HG02763 (cell line): ENCODE results near the gene SLC17A7.

ENCODE experiments used
- ATAC-seq: cut with Tn5 transposase; IDR thresholded peaks from one replicate; pipeline ENCODE4 v1.9.1; 2021; ENCODE audit warnings: mild to moderate bottlenecking, moderate library complexity; ENCODE audit not compliant: unreplicated experiment

The SLC17A7 gene

DNA sequence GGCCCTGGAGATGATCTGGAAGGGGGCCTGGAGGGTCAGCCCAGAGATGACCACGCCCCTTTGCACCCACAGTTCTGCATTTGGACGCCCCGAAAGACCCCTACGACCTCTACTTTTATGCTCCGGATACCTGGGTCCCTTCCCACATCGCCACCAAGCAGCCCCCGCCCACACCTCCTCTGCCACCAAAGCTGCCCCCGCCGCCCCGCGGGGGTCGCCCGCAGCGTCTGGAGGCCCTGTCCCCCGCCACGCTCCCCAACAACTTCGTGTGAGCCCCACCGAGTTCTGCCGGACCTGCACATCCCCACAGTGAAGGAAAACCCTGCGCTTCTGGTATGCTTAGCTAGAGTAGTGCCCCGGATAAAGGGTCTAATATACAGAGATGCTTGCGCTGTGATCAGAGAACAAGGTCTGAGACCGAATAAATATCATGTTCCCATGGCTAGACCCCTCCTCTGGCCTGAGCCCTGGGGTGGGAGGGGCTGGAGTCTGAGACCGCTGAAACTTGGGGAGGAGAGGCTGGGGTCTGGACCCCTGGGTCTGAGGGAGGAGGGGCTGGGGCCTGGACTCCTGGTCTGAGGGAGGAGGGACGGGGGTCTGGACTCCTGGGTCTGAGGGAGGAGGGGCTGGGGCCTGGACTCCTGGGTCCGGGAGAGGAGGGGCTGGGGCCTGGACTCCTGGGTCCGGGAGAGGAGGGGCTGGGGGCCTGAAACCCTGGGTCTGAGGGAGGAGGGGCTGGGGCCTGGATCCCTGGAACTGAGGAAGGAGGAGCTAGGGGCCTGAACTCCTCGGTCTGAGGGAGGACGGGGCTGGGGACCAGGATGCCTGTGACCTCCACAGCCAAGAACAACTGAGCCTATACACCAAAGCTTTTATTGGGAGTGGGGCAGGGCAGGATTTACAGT, 12.5 kb downstream of the SLC17A7 start:
- no peak for ATAC-seq

DNA sequence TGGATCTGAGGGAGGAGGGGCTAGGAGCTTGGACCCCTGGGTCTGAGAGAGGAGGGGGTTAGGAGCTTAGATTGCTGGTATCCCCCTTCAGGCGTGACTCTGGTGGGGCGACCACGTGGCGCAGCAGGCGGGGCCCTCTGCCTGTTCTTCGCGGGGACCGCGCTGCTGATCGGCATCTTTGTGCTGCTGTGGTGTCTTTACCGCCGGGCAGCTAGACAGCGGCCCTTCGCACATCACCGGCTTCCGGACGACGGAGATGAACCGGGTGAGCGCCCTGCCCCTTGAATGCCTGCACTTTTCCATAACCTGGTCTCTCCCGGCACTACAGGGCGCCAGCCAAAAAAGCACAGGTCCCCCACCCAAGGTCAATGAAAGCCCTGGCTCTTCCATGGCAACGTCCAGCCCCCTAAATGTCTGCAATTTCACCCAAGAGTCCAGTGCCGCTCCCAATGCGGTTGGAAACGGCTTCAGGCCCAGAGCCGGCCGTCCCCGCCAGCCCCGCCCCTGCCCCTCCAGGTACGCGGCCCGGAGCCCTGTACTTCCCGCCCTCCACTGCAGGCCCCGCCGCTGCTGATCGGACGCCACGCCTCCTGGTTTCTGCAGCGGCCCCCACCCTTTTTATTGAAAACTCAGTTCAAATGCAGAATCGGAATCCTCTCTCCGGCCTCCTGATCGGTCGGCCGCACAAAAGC, 13.3 kb downstream of the SLC17A7 start:
- ATAC-seq = no peak

DNA sequence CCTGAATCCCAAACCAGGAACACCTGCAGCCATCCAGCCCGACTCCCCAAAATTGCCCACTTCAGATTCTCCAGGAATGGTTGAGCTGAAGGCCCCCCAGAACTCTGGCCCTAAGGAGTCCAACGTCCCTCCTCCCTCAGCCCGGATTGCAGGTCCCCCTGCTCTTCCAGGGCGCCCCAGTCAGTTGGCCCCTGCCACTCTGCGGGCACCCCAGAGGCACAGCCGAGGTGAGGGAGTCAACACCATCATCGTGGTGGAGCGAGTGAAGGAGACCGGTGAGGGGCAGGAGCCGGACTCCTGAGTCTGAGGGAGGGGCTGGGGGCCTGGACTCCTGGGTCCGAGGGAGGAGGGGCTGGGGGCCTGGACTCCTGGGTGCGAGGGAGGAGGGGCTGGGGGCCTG, 14.0 kb downstream of the SLC17A7 start:
- no peak for ATAC-seq

DNA sequence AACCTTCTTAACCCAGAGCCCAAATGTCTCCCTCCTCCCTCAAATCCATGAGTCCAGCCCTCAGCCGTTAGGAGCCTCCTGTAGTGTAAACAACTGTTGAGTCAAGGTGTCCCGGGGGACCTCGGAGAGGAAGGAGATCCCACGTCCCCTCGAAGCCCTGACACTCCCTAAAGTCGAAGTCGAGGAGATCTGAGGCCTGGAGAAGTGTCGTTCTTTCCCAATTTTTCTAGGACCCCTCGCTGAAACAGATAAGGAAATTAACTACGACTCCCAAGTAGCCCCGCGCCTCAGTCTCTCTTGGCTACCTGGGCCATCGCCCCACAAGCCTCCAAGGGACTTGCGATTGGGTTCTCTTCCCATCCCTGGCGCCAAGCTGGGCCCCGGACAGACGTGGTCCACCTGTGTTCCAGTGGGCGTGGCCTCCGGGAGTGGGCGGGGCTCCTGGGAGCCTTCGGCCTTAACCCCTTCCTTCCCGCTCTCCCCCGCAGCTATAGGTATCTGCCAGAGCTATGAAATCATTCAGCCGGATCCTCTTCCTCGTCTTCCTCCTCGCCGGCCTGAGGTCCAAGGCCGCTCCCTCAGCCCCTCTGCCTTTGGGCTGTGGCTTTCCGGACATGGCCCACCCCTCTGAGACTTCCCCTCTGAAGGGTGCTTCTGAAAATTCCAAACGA, 15.3 kb downstream of the SLC17A7 start:
- no peak for ATAC-seq

DNA sequence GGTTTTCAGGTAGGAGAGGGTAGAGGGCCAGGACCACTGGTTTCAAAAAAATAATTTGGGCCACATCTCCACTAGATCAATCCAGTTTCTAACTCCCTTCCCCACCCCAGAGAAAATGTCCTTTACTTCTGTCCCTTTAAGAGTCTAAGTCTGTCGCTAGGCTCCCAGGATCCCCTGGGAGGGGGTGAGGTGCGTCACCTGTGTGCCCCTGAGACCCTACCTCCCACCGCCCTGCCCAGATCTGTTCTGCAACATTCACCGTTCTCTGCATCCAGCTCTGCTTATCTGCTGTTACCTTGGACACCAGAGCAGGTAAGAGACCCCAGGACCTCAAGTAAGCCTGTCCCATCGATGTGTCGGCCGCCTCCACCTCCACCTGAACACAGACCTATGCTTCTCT, 16.1 kb downstream of the SLC17A7 start, which contains the start of gene GFY:
Gene GFY (plus strand): TSS at position 211 of the 400 bp plus-strand sequence. CDS start 1,043 bp downstream, outside the sequence.
- ATAC-seq = no peak

DNA sequence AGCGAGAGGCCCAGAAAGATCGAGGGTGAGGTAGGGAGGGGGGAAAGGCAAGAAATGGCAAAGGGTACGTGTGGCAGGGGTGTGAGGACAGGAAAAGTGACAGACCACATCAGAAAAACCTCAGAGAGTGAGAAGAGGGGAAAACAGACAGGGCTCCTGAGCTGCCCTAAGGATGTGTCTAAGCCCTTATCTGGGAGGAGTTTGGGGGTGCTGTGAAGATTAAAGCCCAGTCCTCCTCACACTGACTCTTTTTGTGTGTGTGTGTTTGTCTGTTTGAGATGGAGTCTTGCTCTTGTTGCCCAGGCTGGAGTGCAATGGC, 17.4 kb downstream of the SLC17A7 start:
- ATAC-seq = no peak

DNA sequence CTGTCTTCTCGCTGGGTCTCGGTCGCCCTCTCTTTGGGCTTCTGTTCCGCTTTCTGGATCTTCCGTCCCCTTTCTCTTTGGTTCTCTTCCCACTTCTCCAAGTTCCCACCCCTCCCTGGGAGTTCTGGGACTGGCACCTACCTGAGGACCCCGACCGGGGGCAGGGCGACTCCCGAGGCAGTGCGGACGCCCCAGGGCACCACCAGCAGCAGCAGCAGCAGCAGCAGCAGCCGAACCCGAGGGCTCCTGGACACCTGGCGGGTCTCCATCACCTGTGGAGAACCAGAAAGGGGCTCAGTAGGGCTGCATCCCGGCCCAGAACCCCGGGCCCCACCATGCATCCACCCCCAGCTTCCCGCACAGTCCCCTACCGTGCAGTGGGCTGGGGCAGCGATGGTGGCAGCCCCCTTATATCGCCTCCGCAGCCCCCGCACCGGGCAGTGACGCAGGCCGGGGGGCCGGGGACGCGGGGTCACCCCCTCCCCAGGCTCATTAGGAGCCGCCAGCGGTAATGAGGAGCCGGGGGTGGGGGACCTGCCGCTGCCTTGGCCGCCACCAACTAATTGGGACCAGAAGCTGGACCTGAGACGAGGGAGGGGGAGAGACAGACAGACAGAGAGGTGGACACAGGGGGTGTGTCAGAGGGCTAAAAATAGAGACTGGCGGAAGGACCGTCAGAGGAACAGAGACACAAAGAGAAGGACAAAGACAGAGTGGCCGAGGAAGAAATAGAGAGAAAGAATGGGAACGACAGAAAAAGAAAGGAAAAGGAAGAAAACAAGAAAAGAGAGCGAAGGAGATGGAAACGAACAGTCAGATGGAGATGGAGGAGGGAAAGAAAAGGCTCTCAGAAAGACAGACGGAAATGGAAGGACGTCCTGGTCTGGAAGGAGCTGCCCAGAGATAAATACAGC, 18.0 kb downstream of the SLC17A7 start, which contains the start of gene PTH2:
Gene PTH2 (minus strand): TSS at position 371 of the 914 bp plus-strand sequence. CDS start 102 bp downstream, at position 269.
- no peak for ATAC-seq

DNA sequence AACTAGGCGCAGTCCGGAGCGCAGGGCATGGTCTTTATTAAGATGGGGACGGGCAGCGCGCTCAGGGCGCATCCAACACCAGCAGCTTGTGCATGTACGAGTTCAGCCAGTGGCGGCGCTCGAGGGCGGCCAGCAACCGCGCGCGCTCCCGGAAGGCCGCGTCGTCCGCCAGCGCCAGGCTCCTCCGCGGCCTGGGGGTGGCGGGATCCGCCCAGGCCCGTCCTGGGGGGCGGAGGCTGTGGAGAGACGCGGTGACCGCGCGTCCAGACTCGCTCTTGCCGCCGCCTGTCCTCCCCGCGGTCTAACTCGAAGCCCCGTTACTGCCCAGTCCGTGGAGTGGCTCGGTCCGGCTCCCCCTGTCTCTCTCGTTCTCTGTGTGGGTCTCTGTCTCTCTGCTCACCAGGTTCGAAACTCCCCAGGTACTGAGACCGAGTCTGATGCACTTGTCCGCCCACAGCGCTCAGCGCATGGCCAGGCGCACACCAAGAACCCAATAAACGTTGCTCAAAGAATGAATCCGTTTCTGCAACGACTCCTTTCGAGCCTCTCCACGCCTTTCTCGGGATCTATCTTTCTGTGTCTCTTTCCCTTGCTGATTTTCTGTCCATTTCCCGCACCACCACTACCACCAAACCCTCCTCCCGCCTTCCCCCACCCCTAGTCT, 18.8 kb downstream of the SLC17A7 start:
- no peak for ATAC-seq

DNA sequence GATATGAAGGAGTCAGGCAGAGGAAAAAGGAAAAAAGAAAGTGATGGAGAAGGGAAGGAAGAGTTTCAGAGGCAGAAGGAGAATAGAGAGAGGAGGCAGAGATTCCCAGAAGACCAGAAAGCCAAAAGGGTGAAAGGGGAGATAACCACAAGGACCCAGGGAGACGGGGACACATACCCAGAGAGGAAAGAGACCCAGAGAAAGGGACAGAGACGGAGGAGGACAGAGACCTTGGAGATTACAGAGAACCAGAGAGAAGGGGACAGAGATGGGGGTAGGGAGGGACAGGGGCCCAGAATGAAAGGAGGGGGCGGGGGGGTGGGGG, 19.5 kb downstream of the SLC17A7 start:
- ATAC-seq = no peak

DNA sequence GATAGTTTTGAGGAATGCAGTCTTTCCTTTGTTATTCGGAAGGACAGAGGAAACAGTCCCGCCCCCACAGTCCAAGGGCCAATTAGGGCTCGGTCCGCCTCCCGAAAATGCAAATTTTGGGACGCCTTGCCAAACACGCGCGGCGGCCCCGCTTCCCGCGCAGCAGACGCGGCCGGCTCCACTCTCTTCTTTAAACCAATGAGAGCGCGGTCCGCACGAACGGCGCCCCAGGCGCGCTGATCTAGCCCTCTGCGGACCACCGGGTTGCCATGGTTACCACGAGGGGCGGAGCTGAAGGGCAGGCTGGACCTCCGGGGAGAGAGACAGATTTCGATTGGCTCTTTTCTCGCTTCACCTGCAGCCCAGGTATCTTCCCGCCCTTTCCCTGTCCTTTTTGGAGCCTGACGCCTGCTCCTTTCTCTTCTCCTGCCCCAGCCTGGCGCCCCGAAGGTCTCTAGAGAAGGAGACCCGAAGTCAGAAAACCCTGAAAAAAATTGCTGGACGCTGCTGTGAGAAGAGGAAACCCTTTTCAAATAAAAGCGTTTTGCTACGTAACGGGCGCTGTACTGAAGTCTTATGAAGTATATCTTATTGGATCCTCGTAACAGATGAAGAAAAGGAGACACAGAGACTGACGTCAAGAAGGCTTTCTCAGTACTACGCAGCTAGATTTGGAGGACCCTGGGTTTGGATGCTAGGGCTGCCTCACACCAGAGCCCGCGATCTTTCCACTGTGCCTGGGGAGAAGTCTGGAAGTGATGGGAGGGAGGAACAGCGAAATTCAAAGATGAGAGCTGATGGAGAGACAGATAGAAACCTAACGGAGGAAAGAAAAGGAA, 20.1 kb downstream of the SLC17A7 start:
- ATAC-seq = no peak

DNA sequence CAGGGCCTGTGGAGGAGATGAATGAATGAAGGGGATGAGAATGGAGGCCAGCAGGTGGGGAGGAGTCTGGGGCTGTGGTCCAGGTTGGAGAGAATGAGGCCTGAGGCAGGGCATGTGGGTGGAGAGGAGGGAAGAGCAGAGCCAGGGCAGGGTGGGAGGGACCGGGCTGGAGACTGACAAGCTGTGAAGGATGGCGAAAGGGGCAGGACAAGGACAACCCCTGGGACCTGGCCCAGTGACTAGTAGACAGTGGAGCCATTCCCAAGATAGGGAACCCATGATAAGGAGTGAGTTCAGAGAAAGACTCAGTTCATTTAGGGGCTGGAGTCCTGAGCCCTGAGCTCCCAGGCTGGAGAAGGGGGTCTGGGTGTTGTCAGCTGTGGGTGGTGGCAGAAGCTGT, 21.1 kb downstream of the SLC17A7 start:
- no peak for ATAC-seq

DNA sequence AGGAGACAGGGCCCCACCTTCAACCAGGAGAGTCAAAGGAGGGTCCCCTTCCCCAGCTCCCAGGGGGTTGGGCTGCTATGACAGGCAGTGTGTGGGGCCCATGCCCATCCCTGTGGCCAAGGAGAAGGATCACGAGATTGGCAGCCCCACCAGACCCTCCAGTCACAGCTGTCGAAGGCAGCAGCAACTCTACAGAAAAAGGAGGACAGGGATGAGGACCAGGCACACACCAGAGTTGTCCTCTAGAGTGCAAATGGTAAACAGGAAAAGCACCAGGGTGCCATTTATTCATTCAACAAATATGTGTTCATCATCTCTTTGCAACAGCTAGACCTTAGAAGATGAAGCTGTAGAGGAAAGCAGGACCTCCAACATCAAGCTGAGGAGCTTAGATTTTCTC, 22.2 kb downstream of the SLC17A7 start:
- ATAC-seq = no peak

DNA sequence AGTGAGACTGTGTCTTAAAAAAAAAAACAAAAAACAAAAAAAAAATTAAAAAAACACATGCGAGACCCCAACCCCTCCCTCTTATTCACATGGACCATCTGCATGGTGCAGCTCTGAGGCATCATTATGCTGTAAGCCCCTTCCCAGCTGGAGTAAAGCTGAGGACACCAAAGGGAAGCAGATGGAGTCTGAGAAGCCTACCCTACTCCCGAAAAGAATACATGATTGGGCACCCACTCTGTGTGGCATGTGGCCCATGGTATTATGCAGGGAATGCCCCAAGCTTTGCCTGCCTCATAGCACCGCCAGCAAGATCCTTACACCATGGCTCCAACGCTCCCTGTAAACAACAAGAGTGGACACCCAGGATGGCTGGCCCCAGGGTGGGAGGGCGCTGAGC, 22.8 kb downstream of the SLC17A7 start:
- no peak for ATAC-seq

DNA sequence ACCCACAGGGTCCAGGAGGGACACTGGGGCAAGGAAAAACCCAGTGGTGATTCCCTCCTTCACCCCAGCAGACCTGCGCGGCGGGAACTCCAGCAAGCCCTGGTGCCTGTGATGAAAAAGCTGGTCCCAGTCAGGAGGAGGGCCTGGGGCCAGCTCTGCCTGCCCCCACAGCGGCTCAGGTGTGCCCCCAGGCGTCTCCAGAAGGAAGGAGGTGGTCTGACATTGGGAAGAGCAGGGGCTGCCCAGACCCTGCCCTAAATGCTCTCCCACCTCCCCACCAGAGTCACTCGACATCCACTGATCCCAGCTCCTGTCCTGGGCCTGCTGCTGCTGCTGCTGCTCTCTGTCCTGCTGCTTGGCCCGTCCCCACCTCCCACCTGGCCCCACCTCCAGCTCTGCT, 24.2 kb downstream of the SLC17A7 start:
- no peak for ATAC-seq

DNA sequence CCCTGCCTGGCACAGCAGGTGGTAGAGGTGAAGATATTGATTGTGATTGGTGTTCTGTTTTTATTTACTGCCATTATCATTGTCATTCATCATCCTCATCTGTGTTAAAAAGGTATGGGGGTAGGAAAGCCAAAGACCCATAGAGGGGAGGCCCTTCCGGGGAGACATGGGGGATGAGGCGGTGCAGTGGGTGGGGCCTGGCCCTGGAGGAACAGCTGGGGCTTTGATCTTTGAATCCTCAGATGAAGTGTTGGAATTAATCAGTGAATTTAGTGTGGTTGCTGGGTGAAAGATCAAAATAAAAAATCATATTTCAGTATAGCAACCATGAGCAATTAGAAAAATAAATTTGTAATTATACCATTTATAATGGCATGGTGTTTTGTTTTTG, 25.5 kb downstream of the SLC17A7 start:
- ATAC-seq = no peak

DNA sequence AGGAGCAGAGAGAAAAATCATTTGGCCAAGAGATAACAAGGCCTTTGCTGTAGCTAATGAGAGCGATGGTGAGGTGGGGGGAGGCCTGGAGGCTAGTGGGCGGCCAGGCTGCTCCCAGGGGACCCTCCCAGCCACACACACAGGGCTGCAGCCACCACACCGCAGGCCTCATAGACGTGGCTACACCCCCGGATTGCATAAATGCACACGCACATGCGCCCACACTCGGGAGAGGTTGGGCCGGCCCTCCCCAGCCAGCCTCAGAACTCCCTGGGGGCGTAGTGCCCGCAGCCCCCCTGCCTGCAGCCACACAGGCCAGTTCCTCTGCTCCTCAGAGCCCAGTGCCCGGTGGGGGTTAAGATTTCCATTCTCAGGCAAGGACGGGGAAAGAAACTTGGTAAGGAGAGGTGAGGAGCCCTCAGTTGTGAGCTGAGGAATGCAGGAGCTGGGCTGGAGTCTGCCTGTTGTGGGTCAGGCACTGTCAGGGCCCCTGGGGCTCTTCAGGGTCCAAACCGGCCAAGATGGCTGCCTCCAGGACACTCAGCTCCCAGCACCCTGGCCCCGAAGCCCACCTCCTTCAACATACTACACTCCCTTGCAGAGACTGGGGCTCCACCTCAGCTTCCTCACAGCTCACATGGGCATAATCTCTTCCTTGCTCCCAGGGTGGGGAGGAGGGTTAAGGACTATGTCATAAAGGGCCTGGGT, 26.1 kb downstream of the SLC17A7 start:
- no peak for ATAC-seq

DNA sequence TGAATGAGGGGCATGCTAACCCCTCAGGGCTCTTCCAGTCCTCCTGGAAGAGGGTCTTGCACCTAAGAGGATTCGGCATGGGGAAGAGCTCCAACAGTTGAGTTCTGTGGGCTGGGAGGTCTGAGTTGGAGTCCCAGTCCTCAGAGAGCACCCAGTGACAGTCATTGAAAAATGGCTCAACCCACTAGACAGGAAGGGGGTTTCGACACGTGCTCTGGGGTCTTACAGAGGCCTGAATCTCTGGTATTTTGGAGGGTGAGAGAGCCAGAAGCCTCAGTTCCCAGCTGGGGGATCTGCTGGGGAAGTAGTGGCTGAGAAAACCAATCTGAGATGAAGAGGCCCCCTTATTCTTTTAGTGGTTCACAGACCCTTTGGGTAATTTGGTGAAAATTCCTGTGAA, 27.1 kb downstream of the SLC17A7 start:
- no peak for ATAC-seq

DNA sequence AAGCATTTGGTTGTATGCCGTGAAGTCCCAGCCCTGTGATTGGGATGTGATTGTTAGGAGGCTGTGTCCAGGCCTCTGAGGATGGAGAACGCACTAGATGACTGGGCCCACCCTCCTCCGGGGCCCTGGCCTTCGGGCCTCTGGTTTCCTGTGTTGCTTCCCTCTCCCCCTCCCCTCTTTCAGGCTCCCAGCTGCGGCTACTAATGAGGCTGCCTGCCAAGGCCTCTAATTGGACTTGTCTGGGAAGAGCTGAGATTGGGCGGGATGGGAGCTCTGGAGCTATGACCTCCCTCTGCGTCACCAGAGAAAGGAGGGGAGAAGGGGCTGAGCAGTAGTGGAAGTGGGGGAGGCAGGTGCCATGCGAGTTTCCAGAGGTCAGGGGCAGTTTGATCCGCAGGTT, 28.0 kb downstream of the SLC17A7 start:
- no peak for ATAC-seq
